NCI-H1417 (cell line): Measurements from ENCODE around the gene RTEL1.
"Not testable (repeated sequence)": the region's sequence is repeated elsewhere in the genome, so short reads cannot be mapped to it uniquely, and the experiment has no call there.

ENCODE experiments used
- DNase-seq, 3 experiments: peaks; one replicate each; lab custom pipeline; 2025; lab: John Stamatoyannopoulos, UW

RTEL1 gene

GRCh38 chr20:63657937-63658748 lies at the start of gene RTEL1:
Gene RTEL1, plus strand, starts transcription at chr20:63658312. Its CDS starts 1,091 bp downstream, at chr20:63659403.
- peak; percentile 94 to 98 (median 97) for DNase-seq

GRCh38 chr20:63610581-63611435 lies 47.3 kb upstream of the RTEL1 start:
- no peak for DNase-seq

- no peak for DNase-seq
Measured at GRCh38 chr20:63611646-63612045, 46.5 kb upstream of the RTEL1 start.

GRCh38 chr20:63612276-63612931 lies 45.7 kb upstream of the RTEL1 start:
- DNase-seq, result no peak

- DNase-seq, result not testable (repeated sequence)
Measured at GRCh38 chr20:63613863-63614594, 44.1 kb upstream of the RTEL1 start.

GRCh38 chr20:63617092-63617875 lies 40.8 kb upstream of the RTEL1 start:
- DNase-seq, result no peak

GRCh38 chr20:63617876-63618265 lies 40.2 kb upstream of the RTEL1 start:
- no peak for DNase-seq

GRCh38 chr20:63618291-63618980 lies 39.7 kb upstream of the RTEL1 start:
- no peak for DNase-seq

- no peak for DNase-seq
Measured at GRCh38 chr20:63619086-63619485, 39.0 kb upstream of the RTEL1 start.

GRCh38 chr20:63619505-63619904 lies 38.6 kb upstream of the RTEL1 start:
- no peak for DNase-seq

- no peak for DNase-seq
Measured at GRCh38 chr20:63620991-63621390, 37.1 kb upstream of the RTEL1 start.

- DNase-seq, result no peak
Measured at GRCh38 chr20:63622096-63622495, 36.0 kb upstream of the RTEL1 start.

- DNase-seq, result no peak
Measured at GRCh38 chr20:63622732-63623131, 35.4 kb upstream of the RTEL1 start.

- no peak for DNase-seq
Measured at GRCh38 chr20:63624486-63624885, 33.6 kb upstream of the RTEL1 start.

- peak in 2 of 3 experiments; percentile 41 to 51 for DNase-seq
Measured at GRCh38 chr20:63625771-63626423, 32.2 kb upstream of the RTEL1 start.

GRCh38 chr20:63626424-63627128 lies 31.5 kb upstream of the RTEL1 start, which contains the start of gene GMEB2:
Gene GMEB2, minus strand, starts transcription at chr20:63627101. Its CDS starts 7,704 bp downstream, at chr20:63619397.
- peak; percentile 88 to 92 (median 92) for DNase-seq

GRCh38 chr20:63627129-63627750 lies 30.9 kb upstream of the RTEL1 start:
- peak; percentile 95 to 98 (median 97) for DNase-seq

GRCh38 chr20:63627751-63628245 lies 30.3 kb upstream of the RTEL1 start:
- DNase-seq, result no peak
